A549 (cell line): ENCODE results near the gene RFX6. TPM values are rescaled to one million over a fixed set of nuclear protein-coding genes. Genes with fewer than 3 reads are reported as not detected.

Experiments used
- ATAC-seq, 2 experiments: fragments of 200-7000 bp in 1 of 2; fragments of >200 bp in 1 of 2; cut with Nextera tagmentation in 1 of 2; cut with Tn5 transposase in 1 of 2; 3 replicates each; pipeline versions ENCODE4 v1.8.0 to v1.9.1; 2018 to 2020; ENCODE audit warnings: mild to moderate bottlenecking in 1 of 2, moderate library complexity in 1 of 2
- CTCF ChIA-PET: fragments of 300-600 bp; sonication (Branson Sonifier 250); formaldehyde crosslinking; extraction: SDS; loops from one replicate; lab custom pipeline; 2021; ENCODE audit warnings: antibody characterized with exemption, inconsistent platforms; lab: Yijun Ruan, JAX
- POLR2A ChIA-PET: fragments of 350-600 bp; formaldehyde crosslinking; extraction: SDS; loops from one replicate; lab custom pipeline; 2021; ENCODE audit warnings: antibody characterized with exemption, inconsistent platforms; lab: Yijun Ruan, JAX
- DNase-seq, 2 experiments: peaks; one replicate each; pipeline versions ENCODE4 v3.0.0 to v3.0.0-alpha.2; 2011 to 2016; ENCODE audit warnings: low read depth in 1 of 2, low spot score in 1 of 2
- FAIRE-seq: peaks from 2 replicates; lab custom pipeline; 2011; peaks lifted over from hg19 to GRCh38; lab: Jason Lieb, UNC
- H3K27ac ChIP-seq, 2 experiments: fragments of >200 bp; sonication (Bioruptor Twin); formaldehyde crosslinking; 3 replicates each; pipeline ENCODE4 v1.5.1; 2016 to 2017
- H3K4me1 ChIP-seq: fragments of >200 bp; sonication (Bioruptor Twin); formaldehyde crosslinking; 3 replicates; pipeline ENCODE4 v1.6.1; 2016
- H3K4me2 ChIP-seq: fragments of >200 bp; sonication (Bioruptor Twin); formaldehyde crosslinking; 3 replicates; pipeline ENCODE4 v1.6.1; 2016
- H3K4me3 ChIP-seq: fragments of >200 bp; sonication (Bioruptor Twin); formaldehyde crosslinking; 3 replicates; pipeline ENCODE4 v1.5.1; 2016
- H3K9me3 ChIP-seq: fragments of >200 bp; sonication (Bioruptor Twin); formaldehyde crosslinking; 3 replicates; pipeline ENCODE4 v1.6.1; 2016
- BHLHE40 ChIP-seq: IDR thresholded peaks from 2 replicates; pipeline ENCODE4 v1.6.1; 2012; ENCODE audit warnings: low read depth, low read length, inconsistent platforms
- CBX2 ChIP-seq: fragments of 200-600 bp; sonication (generic); IDR thresholded peaks from 2 replicates; pipeline ENCODE4 v1.6.1; 2016; ENCODE audit warnings: low read depth, mild to moderate bottlenecking, borderline replicate concordance
- CHD4 ChIP-seq: fragments of 200-600 bp; sonication (generic); IDR thresholded peaks from 2 replicates; pipeline ENCODE4 v1.6.1; 2016; ENCODE audit warnings: antibody characterized with exemption, mild to moderate bottlenecking, borderline replicate concordance
- CTCF ChIP-seq: fragments of >200 bp; sonication (Bioruptor Twin); formaldehyde crosslinking; IDR thresholded peaks from 3 replicates; pipeline ENCODE4 v1.5.1; 2016
- ELK1 ChIP-seq: fragments of 150-350 bp; IDR thresholded peaks from 2 replicates; pipeline ENCODE4 v1.6.1; 2014; ENCODE audit warnings: low read depth, mild to moderate bottlenecking, low read length
- EP300 ChIP-seq, 2 experiments: fragments of >200 bp; sonication (Bioruptor Twin); formaldehyde crosslinking; IDR thresholded peaks; 2 replicates in 1 of 2; 3 replicates in 1 of 2; pipeline ENCODE4 v1.6.1; 2016 to 2017
- HES2 ChIP-seq: fragments of >200 bp; sonication (Bioruptor Twin); formaldehyde crosslinking; IDR thresholded peaks from 2 replicates; pipeline ENCODE4 v1.6.1; 2016
- HEYL ChIP-seq: fragments of 250-450 bp; sonication (Bioruptor Pico); IDR thresholded peaks from 2 replicates; pipeline ENCODE4 v1.8.0; 2021; ENCODE audit warnings: mild to moderate bottlenecking, moderate library complexity
- HOXA7 ChIP-seq: fragments of 250-450 bp; sonication (Bioruptor Pico); IDR thresholded peaks from 2 replicates; pipeline ENCODE4 v1.5.0; 2020; ENCODE audit warnings: mild to moderate bottlenecking, moderate library complexity
- HOXB5 ChIP-seq: fragments of 250-450 bp; sonication (Bioruptor Pico); IDR thresholded peaks from 2 replicates; pipeline ENCODE4 v1.5.0; 2020; ENCODE audit warnings: mild to moderate bottlenecking, moderate library complexity
- JUNB ChIP-seq: fragments of >200 bp; sonication (Bioruptor Twin); formaldehyde crosslinking; IDR thresholded peaks from 2 replicates; pipeline ENCODE4 v1.6.1; 2016
- KDM5A ChIP-seq: fragments of 200-600 bp; sonication (generic); IDR thresholded peaks from 2 replicates; pipeline ENCODE4 v1.6.1; 2016; ENCODE audit warnings: antibody characterized with exemption, mild to moderate bottlenecking
- MAFK ChIP-seq: fragments of 450-650 bp; IDR thresholded peaks from 2 replicates; pipeline ENCODE4 v1.6.1; 2014; ENCODE audit not compliant: partially characterized antibody
- MAX ChIP-seq: IDR thresholded peaks from 2 replicates; pipeline ENCODE4 v1.6.1; 2012
- NFE2L2 ChIP-seq: fragments of 150-350 bp; conservative IDR thresholded peaks from 2 replicates; pipeline ENCODE4 v1.6.1; 2014; ENCODE audit warnings: low read length
- PBX3 ChIP-seq: IDR thresholded peaks from 2 replicates; pipeline ENCODE4 v1.6.1; 2012
- PHF8 ChIP-seq: fragments of 200-600 bp; sonication (generic); IDR thresholded peaks from 2 replicates; pipeline ENCODE4 v1.6.1; 2016; ENCODE audit warnings: low read depth, mild to moderate bottlenecking, antibody characterized with exemption, moderate library complexity, borderline replicate concordance
- RAD21 ChIP-seq, 2 experiments: fragments of >200 bp in 1 of 2; sonication (Bioruptor Twin) in 1 of 2; formaldehyde crosslinking in 1 of 2; IDR thresholded peaks in 1 of 2; conservative IDR thresholded peaks in 1 of 2; 2 replicates in 1 of 2; 3 replicates in 1 of 2; pipeline ENCODE4 v1.6.1; 2012 to 2018; ENCODE audit warnings: inconsistent platforms in 1 of 2
- REST ChIP-seq: fragments of 200-600 bp; sonication (generic); IDR thresholded peaks from 2 replicates; pipeline ENCODE4 v1.6.1; 2016; ENCODE audit warnings: antibody characterized with exemption, mild to moderate bottlenecking, moderate library complexity
- TFCP2L1 ChIP-seq: fragments of 250-450 bp; sonication (Bioruptor Pico); IDR thresholded peaks from 2 replicates; pipeline ENCODE4 v1.5.0; 2021; ENCODE audit warnings: mild to moderate bottlenecking
- USF2 ChIP-seq: fragments of 450-650 bp; IDR thresholded peaks from 2 replicates; pipeline ENCODE4 v1.6.1; 2014; ENCODE audit warnings: antibody characterized with exemption
- WGBS: methylation state at CpG from one replicate; pipeline ENCODE4 v1.1.6; 2017; ENCODE audit errors: missing lambda C conversion rate; 5-methylcytosine and 5-hydroxymethylcytosine counted together
- polyA plus RNA-seq, 4 experiments: library from polyadenylated mRNA; depleted of rRNA in 3 of 4; stranded (reverse); fragments of >200 nt; fragmentation: RNase III in 1 of 4; extraction: RNeasy Plus Mini Kit Qiagen cat#74134 plus additional on column Dnase treatment in 1 of 4; gene quantifications; 2 replicates in 3 of 4; 3 replicates in 1 of 4; pipeline ENCODE4 v1.2.3, GENCODE V29; 2011 to 2017

Gene RFX6
- polyA plus RNA-seq, 2 of the 4 experiments (the other 2 are of a cell fraction), result not detected

- ATAC-seq, result no peak
- no peaks in the 10 kb centered on the region for H3K9me3 ChIP-seq
- no peak overlapping the region for H3K4me3 ChIP-seq
- H3K4me2 ChIP-seq, result no peak overlapping the region
- POLR2A ChIA-PET, result no interaction called here
- FAIRE-seq, result no peak
- no peak for TF ChIP-seq ELK1
- no peak for TF ChIP-seq EP300 (IDR thresholded peaks at IDR 0.05)
- no peak for TF ChIP-seq HEYL (CRISPR knock-in tag)
- TF ChIP-seq HOXA7, result no peak
- no peak for TF ChIP-seq PBX3
- no peak for TF ChIP-seq BHLHE40
- TF ChIP-seq CBX2, result no peak
- TF ChIP-seq RAD21 (conservative IDR thresholded peaks at IDR 0.05 in 1 of 2, IDR thresholded peaks at IDR 0.05 in 1 of 2), result no peak
- TF ChIP-seq NFE2L2, result no peak
- TF ChIP-seq PHF8, result no peak
- no peak for TF ChIP-seq HES2
- TF ChIP-seq MAX, result no peak
- TF ChIP-seq REST, result no peak
- no peak for TF ChIP-seq MAFK
- no peak for TF ChIP-seq TFCP2L1 (CRISPR knock-in tag)
- no peak for DNase-seq
- WGBS, result 55% methylated on average over 3 of the region's 3 CpGs
- no peaks in the 10 kb centered on the region for H3K4me1 ChIP-seq
- H3K27ac ChIP-seq, result no peak overlapping the region
- CTCF ChIA-PET, result no interaction called here
Observed at GRCh38 chr6:116884530-116884929, 7.5 kb downstream of the RFX6 start.

GRCh38 chr6:116887168-116887567, 10.1 kb downstream of the RFX6 start:
- WGBS, result 57% methylated on average over 3 of the region's 3 CpGs
- POLR2A ChIA-PET, result no interaction called here
- H3K9me3 ChIP-seq, result no peaks in the 10 kb centered on the region
- ATAC-seq (no peak), FAIRE-seq (no peak), DNase-seq (no peak)
- no peak overlapping the region for H3K4me2 ChIP-seq
- no peak overlapping the region for H3K27ac ChIP-seq
- no peak overlapping the region for H3K4me3 ChIP-seq
- no peak for TF ChIP-seq CTCF
- no peak for TF ChIP-seq MAFK
- no peak for TF ChIP-seq HOXB5 (CRISPR knock-in tag)
- TF ChIP-seq KDM5A, result no peak
- TF ChIP-seq JUNB, result no peak
- TF ChIP-seq CHD4, result no peak
- no peak for TF ChIP-seq USF2
- CTCF ChIA-PET, result no interaction called here
- H3K4me1 ChIP-seq, result no peaks in the 10 kb centered on the region
